Putamen (tissue), 1 donor: ENCODE measurements around the gene FRMPD4.
"Not testable (repeated sequence)": the region's sequence is repeated elsewhere in the genome, so short reads cannot be mapped to it uniquely, and the experiment has no call there.

Source experiments
- DNase-seq: peaks from one replicate; pipeline ENCODE4 v3.0.0-alpha.2; 2016; ENCODE audit warnings: low spot score

Gene FRMPD4

DNA sequence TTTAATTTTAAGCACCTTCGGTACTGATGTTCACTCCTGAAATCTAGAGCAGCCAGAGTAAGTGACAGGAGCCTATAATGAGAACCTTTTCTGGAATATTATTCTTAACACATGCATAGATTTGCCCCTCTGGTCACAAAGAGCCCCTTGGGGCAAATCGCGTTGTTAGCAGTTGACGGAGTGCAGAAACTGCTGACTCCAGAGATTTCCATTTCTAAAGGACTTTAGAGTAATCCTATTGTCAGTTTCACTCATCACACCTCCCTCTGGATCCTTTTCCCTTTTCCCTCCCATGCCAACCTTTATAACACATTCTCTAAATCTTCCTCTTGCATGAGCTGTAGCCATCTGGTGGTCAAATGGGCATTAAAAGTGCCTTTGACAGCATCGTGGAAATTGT lies 388.0 kb downstream of the FRMPD4 start:
- DNase-seq = no peak

DNA sequence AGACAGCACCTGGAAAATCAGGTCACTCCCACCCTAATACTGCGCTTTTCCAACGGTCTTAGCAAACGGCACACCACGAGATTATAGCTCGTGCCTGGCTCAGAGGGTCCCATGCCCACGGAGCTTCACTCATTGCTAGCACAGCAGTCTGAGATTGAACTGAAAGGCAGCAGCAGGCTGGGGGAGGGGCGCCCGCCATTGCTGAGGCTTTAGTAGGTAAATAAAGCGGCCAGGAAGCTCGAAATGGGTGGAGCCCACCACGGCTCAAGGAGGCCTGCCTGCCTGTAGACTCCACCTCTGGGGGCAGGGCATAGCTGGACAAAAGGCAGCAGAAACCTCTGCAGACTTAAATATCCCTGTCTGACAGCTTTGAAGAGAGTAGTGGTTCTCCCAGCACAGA lies 399.8 kb downstream of the FRMPD4 start:
- DNase-seq = not testable (repeated sequence)

DNA sequence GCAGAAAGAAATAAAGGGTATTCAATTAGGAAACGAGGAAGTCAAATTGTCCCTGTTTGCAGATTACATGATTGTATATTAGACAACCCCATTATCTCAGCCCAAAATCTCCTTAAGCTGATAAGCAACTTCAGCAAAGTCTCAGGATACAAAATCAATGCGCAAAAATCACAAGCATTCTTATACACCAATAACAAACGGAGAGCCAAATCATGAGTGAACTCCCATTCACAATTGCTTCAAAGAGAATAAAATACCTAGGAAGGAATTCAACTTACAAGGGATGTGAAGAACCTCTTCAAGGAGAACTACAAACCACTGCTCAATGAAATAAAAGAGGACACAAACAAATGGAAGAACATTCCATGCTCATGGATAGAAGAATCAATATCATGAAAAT lies 404.0 kb downstream of the FRMPD4 start:
- not testable (repeated sequence) for DNase-seq

DNA sequence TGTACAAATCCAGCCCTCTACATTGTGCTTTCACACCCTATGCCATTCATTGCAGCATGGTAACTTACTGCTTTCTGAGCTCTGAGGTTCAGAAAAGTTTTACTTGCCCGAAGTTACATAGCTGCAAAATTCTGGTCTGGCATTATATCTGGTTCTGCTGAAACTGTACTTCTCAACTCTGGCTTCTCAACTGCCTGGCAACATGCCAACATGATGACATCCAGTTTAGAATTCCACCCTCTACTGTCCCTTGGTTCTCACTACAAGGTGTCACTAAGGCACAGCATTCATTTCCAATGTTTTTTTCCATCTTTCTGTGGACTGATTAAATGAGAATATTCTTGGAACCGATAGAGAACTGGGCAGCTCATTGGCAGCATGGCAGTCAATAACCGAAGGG lies 410.1 kb downstream of the FRMPD4 start:
- DNase-seq = no peak

DNA sequence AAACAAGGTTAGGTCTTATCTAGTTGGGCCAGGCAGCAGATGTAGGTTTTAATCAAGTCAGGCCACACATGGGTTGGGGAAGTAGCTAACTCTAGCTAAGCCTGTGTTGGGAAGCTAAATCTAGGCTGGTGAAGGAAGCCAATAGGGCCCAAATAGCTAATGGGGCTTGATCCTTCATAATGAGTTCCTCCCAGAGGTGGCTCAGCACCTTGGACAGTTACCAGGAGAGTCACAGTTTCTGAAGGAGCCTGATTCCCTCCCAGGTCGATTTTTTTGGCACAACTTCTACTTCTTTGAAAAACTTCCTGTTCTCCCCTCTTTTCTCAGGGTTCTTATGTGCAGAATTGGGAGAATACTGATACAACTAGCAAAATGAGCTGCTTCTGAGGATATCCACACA lies 410.5 kb downstream of the FRMPD4 start:
- no peak for DNase-seq

DNA sequence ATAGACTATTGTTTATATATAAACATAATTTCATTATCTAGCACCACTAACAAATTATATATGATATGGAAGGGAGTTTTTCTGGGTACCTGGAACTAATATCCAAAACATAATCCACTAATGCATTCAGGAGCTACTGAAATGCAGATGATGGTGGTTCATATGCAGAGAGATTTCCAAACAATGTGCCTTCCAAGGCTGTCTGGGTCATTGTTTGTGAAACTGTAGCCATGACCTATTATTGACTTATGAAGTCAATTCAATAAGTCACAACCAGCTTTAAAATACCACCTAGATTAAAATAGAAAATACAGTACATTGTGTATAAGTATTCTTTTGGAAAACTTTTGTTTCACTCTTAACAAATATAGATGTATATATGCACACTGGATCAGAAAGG lies 415.9 kb downstream of the FRMPD4 start:
- no peak for DNase-seq

DNA sequence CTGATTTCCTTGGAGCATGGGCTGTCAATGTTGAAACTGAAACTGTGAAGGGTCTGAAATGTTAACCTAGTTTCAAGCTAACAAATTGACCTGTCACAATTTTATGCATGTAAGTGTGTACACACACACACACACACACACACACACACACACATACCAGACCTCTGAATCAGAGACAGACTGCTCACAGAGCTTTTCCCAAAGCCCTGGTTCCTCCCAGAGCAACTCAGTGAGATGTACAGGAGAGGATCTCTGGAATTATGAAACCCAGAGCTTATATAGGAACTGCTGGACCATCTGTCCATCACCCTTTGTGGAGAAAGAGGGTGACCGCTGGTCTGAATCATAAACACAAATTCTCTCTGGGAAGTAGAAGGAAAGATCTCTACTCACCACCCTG lies 424.8 kb downstream of the FRMPD4 start:
- no peak for DNase-seq

DNA sequence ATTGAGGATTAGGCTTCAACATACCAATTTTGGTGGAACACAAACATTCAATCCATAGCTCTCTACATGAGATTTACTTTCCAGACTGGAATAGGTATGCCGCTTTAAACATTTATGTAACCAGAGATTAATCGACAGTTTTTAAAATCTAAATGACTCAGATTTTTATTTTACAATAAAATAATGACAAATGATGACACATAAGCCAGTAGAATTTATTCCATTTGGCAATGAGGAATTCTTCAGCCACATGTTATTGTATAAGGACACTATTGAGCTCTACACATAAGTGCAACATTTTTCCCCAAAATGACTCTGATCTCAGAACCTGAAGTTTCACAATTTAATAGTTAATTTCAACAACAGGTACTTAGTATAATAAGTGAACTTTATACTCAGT lies 425.9 kb downstream of the FRMPD4 start:
- DNase-seq = no peak

DNA sequence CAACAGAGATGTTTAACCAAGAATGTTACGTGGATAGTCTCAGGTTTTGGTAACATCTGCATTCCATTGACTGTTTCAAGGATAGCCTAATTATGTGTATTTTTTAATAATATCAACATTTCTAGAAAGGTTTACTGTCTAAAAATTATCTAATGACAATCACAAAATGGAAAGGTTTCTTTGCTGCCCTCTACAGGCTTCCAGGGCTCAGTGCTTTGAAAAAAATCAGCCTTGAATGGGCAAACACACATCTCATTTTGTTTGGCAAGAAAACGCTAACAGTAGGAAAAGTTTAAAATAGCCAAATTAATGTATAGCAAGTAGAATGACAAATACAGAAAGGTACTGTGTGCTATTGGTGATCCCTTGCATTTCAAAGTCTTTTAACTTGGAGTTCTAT lies 429.6 kb downstream of the FRMPD4 start:
- DNase-seq = no peak

DNA sequence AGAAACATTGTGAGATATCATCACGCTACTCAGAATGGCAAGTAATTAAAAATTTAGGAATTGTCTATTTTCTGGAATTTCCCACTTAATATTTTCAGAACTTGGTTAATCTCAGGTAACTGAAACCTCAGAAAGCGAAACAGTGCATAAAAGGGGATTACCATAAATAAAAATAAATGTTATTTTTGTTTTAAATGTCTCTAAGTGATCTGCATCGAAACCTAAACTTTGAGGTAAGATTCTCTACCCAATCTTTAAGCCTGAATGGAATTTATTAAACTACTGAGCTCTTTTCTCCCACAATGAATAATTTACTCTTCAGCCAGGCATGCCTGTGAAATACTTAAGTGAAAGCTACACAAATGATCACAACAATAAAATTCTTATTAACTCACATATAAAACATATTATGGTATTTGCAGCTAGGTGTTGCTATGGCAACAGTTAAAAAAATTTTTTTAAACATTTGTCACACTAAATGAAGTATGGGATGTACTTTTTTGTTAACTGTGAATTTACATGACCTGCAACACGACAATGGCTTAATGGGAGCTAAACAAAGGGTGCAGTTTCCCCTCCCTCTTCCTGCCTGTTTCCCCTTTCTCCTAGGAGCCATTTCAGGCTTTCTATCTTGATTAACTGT lies 432.7 kb downstream of the FRMPD4 start:
- no peak for DNase-seq

DNA sequence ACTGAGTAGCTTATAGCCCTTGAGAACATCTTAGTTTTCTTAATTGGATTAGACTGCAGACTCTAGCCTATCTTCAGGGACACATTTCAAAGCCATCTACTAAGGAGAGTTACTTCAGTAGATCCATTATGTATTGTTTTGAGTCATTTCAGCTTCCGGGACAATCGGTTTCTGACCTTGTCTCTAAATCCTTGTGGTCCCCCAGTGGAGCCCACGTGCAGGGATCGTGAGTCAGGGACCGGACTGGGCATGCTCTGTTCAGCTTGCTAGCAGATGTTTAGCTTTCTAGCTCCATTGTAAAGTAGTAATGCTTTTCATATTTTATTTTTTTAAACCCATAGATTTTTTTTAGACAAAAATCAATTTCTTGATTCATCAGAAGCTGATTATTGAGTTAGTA lies 441.0 kb downstream of the FRMPD4 start:
- DNase-seq = no peak

DNA sequence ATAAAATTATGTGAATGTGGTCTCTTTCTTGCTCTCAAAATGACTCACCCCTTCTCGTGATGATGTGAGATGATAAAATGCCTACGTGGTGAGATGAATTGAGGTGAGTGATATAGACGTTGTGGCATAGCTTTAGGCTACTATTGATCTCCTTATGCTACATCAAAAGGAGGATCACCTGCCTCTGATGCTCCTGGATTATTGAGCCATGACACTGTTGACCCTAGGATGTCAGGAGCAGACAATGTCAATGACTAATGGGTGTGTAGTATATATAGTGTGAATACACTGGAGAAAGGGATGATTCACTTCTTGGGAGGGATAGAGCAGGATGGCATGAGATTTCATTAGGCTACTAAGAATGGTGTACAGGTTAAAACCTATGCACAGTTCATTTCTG lies 442.3 kb downstream of the FRMPD4 start:
- no peak for DNase-seq

DNA sequence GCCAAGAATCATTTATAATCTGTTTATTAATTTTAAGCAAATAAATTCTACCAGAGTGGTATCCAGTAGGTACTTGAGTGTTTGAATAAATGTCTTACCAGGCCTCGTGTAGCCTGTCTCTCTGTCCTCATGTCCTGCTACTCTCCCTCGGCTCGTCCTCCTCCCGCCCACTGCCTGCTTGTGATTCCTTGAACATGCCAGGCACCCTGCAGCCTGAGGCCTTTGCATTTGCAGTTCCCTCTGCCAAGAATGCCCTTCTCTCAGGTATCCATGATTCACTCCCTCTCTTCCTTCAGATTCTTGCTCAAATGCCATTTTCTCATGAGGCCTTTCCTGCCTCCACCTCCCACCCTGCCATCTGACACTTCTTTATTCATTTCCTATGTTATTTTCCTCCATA lies 443.3 kb downstream of the FRMPD4 start:
- DNase-seq = no peak

DNA sequence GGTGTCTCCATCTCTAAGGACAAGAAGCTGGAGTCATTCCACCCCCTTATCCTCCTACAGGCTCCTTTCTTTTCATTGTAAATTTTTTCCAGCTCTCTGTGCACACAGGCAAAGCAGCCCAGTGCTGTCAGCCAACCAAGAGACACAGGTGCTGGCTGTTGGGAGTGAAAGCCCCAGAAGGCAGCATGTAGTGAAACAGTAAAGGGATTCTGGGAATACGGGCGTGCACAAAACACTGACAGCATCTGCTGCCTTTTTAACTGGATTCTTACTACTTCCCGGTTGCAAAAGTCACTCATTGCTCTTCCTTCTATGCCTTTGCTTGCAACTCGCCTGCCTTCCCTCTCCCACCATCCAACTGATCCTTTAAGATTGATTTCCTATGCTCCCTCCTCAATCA lies 444.4 kb downstream of the FRMPD4 start:
- peak; percentile 10 for DNase-seq

DNA sequence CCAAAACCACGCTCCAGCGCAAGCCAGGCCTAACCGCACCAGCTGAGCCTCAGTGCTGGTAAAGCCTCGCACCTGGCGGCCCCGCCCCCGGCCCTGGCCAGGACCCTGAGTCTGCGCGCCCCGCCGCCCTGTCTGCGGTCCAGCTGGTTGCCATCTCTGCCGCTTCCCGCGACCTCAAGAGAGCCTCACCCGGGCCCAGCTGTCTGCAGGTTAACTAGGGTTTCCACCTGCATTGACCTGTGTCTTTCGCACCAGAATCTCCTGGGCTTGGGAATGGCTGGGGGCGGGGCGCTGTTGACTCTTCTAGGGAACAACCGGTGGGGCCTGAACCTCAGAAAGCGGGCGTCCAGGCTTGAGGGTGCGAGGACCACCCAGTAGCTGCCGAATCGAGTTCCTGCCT lies 445.3 kb downstream of the FRMPD4 start:
- DNase-seq = no peak

DNA sequence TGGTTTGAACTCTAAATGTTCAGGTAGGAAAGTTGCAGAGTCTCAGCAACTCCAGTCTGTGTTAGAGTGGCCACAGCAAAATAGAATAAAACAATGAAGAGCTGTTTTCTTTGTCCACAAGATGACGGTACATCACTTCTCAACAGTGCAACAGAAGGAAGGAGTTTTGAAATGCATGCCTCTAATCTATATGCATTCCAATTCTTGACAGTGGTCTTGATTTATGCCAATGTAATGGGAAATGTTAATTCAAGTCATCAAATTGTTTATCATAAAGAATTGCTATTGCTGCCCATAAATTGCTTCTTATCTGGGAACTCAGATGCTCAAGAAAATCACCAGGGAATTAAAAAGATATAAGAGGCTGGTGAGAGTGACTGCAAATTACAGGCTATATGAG lies 457.4 kb downstream of the FRMPD4 start:
- DNase-seq = no peak

DNA sequence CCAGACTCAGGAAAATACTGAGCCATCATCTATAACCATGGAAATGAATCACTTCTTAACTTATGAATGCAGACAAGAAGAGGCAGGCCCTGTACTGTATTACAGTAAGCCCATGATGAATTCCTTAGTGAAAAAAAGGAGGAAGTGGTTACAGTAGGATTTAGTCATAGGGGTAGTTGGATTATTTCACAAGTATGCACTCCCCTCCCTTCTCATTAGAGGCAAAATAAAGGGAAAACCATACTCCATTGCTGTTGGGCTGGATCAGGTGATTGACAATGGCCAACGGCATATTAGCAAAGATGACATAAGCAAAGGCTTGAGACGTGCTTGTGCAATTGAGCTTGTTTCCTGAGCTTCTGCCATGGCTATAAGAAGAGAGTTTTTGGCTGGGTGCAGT lies 471.8 kb downstream of the FRMPD4 start:
- DNase-seq = no peak

DNA sequence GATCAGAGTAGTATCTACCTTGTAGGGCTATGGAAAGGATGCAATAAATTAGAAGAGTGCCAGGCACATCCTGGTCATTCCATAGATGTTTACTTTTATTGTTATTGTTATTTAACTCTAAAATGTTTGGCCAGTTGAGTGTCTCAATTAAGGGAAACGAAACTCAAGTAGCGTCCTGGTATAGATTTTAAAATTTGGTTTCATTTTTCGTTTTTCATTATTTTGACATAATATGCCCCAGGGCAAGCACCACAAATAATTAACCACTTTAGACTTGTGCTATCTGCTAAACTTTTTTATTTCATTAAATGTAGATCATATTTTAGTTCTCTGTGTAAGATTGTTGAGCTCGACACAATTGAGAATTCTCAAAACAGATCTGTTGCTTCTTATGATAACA lies 473.2 kb downstream of the FRMPD4 start:
- no peak for DNase-seq

DNA sequence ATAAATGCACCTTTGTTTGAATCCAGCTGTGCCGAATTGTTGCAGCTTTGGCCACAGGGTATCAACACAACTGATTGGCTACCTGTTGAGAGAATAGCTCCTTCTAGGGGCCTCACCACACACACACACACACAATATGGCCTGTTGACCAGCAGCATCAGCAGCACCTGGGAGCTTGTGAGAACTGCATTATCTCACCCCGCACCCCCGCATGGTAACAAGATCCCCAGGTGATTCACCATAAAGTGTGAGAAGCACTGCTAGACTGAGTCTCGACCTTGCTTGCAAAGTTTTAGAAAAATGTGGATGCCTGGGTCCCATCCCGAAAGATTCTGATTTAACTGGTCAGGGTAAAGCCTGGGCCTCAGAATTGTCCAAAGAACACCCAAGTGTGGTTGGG lies 476.0 kb downstream of the FRMPD4 start:
- no peak for DNase-seq

DNA sequence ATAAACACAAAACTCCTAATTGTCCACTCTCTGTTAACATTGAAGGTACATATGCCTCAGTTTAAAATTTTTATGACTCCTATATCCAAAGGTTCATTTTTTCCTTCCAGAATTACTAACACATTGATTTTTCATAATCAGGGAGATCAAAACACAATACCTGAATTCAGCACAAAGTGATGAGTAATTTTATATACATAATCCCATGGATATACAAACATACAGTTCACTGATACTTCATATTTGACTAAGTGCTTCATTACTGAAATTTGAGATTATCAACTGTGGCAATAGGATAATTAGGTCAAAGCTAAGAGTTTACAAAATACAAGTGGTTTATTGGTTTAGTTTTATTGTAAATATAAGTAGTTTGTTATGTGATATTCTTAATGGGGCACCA lies 476.8 kb downstream of the FRMPD4 start:
- DNase-seq = no peak

DNA sequence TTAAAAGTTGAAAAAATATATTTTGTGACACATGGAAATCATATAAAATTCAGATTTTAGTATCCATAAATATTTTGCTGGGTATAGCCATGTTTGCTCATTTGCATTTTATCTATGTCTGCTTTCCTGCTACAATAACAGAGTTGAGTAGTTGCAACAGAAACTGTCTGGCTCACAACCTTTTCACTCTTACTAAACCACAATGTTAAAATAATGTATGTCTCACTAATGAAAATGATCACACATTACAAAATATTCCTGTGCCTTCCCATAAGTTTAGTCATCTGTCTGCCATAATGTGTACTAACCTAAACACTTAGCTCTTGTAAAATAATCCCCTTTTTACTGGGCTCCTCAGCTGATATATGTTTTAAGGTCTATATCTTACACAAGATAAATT lies 479.0 kb downstream of the FRMPD4 start:
- DNase-seq = no peak

DNA sequence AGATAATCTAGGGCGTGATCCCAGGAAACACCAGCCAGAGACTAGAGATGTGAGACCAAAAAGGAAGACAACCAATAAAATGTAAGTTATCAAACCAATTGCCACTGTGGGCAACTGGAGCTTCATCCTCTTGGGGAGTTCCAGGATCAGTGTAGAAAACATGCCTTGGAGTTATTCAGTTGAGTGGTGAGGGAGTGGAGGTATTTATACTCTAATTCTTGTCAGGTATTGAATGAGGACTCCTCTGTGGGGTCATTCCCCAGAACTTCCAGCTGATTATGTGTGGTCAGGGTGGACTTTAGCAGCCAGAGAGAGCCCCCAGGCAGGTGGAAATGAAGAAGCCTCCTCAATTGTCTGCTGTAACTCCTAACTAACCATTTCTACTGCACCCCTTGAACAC lies 509.0 kb downstream of the FRMPD4 start:
- DNase-seq = no peak

DNA sequence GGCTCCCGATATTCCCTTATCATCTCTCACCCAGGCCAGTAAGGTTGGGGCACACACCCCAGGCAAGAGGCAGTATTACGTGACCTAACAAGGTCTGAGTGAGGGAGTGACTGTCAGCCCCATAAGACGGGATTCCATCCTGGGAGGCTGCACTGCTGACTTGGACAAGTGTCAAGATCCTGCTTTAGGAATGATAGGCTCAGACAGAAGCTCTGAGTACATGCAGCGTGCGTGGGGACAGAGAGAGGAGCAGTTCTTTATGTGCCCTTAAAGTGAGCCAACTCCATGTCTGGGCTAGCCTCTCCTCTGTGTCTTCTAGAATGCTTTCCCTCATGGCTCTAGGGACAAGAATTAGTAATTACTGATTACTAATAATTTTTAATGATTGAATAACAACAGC lies 510.7 kb downstream of the FRMPD4 start:
- no peak for DNase-seq

DNA sequence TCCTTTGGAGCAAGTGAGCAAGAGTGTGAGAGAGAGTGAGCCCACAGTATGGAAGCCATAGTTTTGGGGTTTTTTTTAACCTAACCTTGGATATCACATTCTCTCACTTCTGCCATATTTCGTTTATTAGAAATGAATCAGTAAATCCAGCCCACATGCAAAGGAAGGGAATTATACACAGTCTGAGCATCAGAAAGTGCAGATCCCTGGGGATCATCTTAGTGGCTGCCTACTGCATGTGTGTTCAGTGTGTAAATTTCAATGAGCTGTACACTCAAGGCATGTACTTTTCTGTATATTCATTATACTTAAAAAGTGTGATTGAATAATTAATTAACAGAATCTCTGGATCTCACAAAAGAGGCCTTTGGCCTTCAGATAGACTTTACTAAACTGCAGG lies 519.2 kb downstream of the FRMPD4 start:
- DNase-seq = no peak

DNA sequence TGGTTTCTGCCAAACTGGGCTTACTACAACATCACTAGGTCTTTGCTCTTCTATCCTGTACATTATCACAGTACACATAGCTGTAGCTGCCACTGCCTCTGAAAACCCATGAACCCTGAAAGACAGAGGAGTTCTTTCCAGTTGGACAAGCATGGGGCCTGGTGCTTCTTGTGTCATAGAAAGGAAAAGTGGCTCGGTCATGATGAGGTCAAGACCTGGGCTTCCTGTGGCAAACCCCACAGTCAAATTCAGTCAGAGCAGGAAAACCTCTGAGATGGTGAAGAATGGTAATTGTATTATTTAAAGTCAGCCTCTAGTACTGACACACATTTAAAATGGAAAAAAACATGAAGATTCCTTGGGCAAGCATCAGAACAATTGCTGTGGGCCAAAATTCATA lies 519.6 kb downstream of the FRMPD4 start:
- DNase-seq = no peak
